IMR-90 (cell line): Measurements from ENCODE around the gene EFCAB8.

Source experiments
- POLR2A ChIP-seq: IDR thresholded peaks from 2 replicates; pipeline ENCODE4 v1.6.1; 2012; ENCODE audit warnings: mild to moderate bottlenecking, low read depth, low read length
- TF ChIP-seq, protein P1 (sequence below): conservative IDR thresholded peaks from 2 replicates; pipeline ENCODE4 v1.5.1; 2012; ENCODE audit warnings: mild to moderate bottlenecking, low read depth, low read length, improper control_type of control experiment

DNA sequence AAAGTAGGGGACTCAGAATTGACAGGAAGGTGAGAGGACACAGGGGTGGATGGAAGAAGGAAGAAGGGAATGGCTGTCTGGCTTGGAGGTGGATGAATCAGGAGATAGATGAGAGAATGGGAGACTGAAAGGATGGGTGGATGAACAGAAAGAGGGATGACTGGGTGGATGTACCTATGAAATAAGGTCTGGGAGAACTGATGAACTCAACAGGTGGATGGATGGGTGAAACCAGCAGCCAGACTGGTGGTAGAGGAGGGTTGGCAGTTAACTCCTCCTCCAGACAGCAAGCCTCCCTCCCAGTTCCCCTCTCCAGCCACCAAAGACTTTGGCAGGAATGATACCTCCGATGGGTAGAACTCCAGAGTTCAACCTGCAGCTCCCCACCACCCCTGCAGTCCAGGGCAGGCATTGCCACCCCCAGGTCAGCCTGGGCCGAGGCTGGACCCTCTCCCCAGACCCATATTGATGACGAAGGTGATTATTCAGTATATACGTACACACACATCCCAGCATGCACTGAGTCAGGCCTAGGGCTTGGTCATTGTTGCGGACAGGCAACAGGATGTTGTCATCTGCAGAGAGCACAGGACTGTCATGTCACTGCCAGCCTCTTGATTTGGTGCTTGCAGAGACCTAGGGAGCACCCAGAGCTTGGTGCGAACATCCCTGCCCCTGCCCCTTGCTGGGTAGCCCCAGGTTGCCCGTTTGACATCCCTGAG, 143.5 kb downstream of the EFCAB8 start:
- TF ChIP-seq, protein P1, sequence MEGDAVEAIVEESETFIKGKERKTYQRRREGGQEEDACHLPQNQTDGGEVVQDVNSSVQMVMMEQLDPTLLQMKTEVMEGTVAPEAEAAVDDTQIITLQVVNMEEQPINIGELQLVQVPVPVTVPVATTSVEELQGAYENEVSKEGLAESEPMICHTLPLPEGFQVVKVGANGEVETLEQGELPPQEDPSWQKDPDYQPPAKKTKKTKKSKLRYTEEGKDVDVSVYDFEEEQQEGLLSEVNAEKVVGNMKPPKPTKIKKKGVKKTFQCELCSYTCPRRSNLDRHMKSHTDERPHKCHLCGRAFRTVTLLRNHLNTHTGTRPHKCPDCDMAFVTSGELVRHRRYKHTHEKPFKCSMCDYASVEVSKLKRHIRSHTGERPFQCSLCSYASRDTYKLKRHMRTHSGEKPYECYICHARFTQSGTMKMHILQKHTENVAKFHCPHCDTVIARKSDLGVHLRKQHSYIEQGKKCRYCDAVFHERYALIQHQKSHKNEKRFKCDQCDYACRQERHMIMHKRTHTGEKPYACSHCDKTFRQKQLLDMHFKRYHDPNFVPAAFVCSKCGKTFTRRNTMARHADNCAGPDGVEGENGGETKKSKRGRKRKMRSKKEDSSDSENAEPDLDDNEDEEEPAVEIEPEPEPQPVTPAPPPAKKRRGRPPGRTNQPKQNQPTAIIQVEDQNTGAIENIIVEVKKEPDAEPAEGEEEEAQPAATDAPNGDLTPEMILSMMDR = no peak
- no peak for TF ChIP-seq POLR2A
